Activated CD4-positive, CD25-positive, alpha-beta regulatory T cell treated with anti-CD3 and anti-CD28 coated beads, Interleukin-2, amount 50 U/mL, for 72 hours (primary cell): ENCODE results near the gene DHDH.

ENCODE experiments used
- DNase-seq: peaks from one replicate; pipeline ENCODE4 v3.0.0; 2021

The DHDH gene

DNA sequence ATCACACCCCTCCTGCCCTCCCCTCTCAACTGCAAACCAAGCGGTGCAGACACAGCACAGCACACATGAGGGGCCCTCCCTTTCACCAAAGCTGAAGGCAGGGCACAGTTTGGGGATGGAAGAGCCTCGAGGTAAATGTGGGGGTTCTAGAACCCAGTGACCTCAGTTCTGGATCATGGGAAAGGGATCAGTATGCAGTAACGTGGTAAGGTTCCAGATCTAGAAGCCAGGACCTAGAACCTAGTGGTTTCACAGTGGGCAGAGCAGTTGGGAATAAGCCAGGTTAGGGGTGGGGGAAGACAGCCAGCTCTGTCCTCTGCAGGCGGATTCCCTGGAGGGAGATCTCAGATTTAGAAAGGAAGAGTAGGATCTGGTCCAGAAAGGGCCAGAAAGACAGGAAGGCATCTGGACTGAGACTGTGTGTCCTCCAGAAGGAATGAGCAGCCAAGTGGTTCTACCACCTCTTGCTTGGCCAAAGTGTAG, 34.7 kb downstream of the DHDH start:
- no peak for DNase-seq

DNA sequence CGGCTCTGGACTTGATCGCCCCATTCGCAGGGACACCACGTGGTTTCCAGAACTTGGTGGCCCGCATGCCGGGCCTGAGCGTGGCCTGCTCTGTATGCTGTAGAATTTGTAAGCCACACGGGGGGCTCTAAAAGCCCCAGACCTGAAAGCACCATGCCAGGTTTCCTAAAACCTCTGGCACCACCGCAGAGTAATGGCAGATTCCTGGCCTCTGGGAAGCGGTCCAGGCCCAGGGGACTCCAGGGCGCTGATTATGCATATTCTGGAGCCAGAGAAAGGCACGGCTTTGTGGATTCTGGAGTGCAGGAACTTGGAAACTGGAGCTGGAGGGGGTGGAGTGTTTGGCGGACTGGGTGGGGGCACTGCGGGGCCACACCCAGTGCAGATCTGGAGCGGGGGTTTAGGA, 35.3 kb downstream of the DHDH start:
- DNase-seq: no peak

DNA sequence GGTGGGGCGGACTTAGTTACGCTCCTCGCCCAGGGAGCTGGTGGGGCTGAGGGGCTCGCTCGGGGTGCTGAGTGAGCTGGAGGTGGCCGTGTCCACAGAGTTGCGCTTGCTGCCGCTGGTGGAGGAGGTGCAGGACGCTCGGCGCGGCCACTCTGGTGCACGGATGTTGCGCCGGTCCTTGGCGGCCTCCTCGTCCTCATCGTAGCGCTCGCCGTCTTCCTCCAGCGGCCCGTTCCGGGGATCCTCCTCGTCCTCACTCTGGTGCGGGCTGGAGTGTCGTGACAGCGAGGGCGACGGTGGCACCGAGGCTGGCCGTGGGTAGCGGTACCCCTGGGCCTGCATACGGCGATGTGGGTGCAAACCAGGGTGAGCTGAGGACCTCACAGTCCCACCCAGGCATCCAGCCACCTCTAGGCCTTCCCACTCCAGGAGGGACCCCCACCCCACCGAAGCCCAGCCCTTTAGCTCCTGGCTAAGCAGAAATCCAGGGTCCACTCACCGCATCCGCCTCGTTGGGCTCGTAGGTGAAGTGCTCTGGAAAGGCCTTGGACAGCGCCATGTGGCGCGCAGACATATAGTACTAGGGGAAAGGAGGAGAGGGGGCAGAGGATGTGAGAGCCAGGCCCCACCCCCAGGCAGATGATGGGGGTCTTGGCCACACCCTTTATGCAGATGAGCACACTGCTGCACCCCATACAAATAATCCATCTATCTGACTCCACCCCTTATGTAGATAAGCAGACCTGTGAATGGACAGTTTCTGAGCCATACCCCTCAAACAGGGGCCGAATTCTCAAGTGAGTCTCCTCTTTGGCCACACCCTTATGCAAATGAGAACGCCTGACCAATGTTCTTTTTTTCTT, 36.0 kb downstream of the DHDH start:
- no peak for DNase-seq

DNA sequence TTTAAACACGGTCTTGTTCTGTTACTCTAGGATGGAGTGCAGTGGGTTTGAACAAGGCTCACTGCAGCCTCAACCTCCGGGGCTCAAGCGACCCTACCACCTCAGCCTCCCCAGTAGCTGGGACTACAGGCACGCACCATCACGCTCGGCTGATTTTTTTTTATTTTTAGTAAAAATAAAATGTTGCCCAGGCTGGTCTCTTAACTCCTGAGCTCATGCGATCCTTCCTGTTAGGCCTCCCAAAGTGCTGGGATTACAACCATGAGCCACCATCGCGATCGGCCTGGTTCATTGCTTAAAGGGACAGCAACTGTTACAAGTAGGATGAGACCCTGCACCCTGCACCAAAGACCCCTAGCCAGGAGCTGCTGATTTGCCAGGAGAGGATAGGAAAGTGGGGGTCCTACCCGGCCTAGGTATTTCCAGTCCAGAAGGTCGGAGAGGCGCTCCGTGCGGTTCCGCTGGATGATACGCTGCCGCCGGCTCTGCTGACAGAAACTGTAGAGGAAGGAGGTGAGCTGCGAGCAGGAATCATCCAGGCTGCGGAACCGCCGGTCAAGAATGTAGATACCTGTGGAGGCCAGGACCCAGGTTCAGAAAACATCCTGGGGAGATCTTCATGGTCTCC, 36.8 kb downstream of the DHDH start:
- no peak for DNase-seq

DNA sequence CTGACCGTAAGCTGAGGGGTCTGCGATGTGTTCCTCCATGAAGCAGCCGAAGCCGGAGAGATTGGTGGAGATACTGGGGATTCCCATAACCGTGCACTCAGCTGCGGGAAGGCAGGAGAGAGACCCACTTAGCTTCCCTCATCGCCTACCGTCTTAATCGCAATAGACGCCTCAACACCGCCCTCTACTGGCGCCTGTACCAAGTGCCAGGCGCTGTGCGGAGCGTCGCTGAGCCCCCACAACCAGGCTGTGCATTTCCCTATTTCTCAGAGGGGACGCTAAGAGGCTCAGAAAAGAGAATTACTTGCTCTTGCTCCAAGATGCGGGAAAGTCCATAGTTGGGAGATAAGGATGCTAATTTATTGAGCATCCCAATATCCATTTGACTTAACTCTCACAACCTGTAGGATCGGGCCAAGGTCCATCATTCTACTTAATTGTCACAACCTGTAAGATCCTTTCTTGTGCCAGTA, 37.5 kb downstream of the DHDH start:
- peak; percentile 84 for DNase-seq

- DNase-seq: no peak
Observed at GRCh38 chr19:48975947-48976847, 42.7 kb downstream of the DHDH start.

DNA sequence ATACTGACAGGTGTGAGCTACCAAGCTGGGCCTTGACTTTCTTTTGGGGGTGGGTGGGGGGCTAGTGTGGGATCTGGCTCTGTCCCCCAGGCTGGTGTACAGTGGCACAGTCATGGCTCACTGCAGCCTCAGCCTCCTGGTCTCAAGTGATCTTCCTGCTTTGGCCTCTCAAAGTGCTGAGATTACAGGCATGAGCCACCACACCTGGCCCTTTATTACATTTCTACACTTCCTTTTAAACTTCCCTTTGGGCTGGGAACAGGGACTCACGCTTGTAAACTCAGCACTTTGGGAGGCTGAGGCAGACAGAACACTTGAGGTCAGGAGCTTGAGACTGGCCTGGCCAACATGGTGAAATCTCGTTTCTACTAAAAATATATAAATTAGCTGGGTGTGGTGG, 43.6 kb downstream of the DHDH start:
- DNase-seq: no peak

DNA sequence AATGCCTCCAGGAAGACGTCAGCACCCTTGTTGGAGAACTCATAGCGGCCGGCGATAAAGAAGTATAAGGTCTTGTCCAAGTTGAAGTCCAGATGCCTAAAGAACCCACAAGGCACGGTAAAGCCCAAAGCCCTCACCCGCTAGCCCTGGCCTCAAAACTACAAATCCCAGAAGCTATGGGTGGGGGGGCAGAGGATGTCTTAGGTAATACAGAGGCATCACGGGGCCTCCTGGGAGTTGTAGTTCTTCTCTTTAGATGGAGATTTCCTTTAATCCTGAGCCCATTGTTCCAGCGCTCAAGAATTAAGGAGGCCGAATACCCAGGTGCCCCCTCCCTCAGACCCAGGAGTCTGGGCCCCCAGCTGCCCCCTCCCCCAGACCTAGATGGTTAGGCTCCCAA, 48.8 kb downstream of the DHDH start:
- no peak for DNase-seq

DNA sequence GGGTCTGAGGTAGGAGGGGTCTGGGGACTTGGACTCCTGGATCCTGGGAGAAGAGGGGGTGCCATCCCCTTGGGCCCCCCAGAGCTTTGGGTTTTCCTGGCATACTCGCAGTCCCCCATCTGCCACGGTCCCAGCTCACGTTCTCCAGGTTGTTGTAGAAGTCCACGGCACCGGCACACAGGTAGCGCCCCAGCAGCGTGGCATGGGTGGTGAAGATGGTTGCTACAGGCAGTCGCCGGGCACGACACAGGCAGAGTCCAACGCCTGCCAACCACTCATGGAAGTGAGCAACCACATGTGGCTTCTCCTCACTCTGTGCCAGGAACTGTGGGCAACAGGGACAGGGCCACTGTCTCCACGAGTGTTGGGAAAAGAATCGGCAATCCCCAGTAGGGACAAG, 52.2 kb downstream of the DHDH start:
- no peak for DNase-seq

GRCh38 chr19:48986211-48986610, 52.7 kb downstream of the DHDH start:
- DNase-seq: no peak

- DNase-seq: no peak
Observed at GRCh38 chr19:48987323-48987722, 53.8 kb downstream of the DHDH start.

- DNase-seq: no peak
Observed at GRCh38 chr19:48988286-48988685, 54.8 kb downstream of the DHDH start.

- DNase-seq: no peak
Observed at GRCh38 chr19:48988860-48989259, 55.4 kb downstream of the DHDH start.

DNA sequence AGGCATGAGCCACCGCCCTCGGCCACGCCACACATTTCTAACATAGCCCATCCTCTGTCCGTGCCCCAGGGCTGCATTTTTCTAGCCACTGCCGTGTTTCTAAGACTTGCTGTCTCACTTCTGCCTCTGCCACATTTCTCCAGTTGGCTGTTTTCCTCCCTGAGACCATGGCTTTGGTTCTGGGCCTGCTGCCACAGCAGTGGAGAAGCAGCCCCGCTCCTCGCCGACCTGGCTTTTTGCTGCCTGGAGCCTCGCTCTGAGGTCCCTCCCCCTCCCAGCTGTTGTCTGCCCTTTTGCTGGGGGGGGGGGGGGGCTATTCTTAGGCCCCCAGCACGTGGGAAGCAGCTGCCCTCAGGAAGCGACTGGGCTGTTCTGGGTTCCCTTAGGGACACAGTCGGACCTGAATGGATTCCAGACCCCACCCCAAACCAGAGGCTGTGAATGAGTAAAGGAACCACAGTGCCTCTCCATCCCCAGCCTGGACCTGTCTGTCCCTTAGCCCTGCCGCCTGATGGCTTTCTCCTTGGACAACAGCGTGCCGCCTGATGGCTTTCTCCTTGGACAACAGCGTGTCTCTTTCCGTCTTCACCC, 56.3 kb downstream of the DHDH start:
- DNase-seq: no peak

DNA sequence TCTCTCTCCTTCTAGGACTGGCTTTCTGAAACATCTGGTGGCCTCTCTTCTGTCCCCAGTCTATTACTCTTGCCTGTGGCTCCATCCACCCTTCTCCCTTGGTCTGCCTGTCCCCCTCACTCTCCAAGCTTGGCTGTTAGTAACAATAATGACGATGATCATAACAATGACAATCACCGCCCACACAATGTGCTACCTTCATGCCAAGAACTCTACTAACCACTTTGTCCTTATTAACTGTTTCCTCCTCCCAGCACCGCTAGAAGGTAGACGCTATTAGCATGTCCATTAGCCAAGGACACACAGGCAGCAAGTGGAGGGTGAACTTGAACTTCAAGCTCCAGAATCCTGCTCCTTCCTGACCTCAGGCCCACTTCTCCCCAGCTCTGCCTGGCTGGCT, 56.9 kb downstream of the DHDH start:
- no peak for DNase-seq

GRCh38 chr19:48991011-48991609, 57.6 kb downstream of the DHDH start:
- no peak for DNase-seq

DNA sequence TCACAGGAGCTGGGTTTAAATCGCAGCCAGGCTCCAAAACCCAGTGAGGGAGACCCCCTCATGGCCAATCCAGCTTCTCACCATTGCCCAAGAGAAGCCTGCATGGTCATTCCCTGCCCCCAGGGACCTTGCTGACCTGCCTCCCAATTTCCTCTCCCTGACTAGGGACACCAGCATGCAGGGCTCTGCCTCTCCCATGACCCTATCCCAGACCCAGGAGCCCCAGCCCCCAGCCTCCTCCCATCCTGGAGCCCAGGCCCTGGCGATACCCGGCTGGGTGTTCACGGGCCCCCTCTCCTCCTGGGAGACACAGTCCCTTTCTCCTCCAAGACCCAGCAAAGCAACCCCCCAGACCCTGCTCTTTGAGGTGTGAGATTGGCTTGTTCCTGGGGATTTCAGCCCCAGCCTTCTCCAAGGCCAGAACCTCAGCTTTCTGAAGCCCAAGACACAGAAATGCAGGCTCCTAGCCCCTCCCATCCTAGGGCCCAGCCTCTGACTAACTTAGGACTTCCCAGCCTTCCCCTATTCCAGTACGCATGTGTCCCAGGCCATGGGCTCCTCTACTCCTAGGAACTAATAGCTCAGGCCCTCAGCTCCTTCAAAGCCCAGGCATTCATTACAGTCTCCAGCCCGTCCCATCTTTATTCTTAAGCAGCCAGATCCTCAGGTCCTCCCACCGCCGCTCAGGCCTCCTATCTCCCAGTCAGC, 58.5 kb downstream of the DHDH start:
- DNase-seq: no peak

GRCh38 chr19:48992581-48993174, 59.2 kb downstream of the DHDH start:
- no peak for DNase-seq

GRCh38 chr19:48993175-48994034, 59.9 kb downstream of the DHDH start, which contains the start of the genes GYS1 and RUVBL2:
GYS1 (minus strand) TSS chr19:48993309; CDS start chr19:48993112, 197 bp downstream.
RUVBL2 (plus strand) TSS chr19:48993887; CDS start chr19:48993912, 25 bp downstream.
- peak; percentile 99 for DNase-seq

DNA sequence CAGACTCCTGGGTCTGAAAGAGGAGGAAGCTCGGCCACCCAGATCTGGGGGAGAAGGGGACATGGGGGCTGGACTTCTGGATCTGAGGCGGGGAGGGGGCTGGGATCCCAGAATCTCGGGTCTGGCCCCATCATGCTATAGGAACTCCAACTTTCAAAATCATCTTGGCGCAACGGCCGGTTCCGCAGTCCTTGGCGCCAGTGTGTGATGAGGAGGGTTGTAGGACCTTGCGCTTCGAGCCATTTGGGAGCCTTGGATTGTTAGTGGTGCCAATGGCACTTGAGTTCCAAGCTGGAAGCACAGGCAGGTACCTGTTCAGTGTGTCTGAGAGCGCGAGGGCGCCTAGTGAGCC, 60.5 kb downstream of the DHDH start:
- no peak for DNase-seq
